ENCODE measurements around the gene GBA3.

GBA3 gene

GRCh38 chr4:22695917-22696316 lies 3.2 kb downstream of the GBA3 start:
- DNase-seq: no peak

GRCh38 chr4:22703912-22704311 lies 11.2 kb downstream of the GBA3 start:
- no peak for DNase-seq

DNA sequence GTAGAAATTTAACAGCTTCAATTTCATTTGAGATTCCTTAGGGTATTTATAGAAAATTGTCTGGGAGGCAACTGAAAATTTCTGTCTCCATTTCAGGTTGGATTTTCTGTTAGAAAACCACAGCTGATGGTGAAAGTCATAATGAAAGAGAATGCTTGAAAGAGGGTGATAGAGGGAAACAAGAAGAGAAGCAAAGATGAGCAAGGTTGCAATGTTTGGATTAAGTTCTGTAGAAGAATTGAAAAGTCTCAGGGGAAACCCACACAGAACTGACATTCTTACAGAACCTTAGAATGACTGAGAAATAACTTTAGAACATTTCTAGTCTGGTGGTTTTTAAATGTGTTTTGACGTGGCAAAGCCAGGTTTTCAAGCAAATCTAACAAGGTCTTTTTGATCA lies 14.7 kb downstream of the GBA3 start:
- no peak for DNase-seq

GRCh38 chr4:22708961-22709360 lies 16.2 kb downstream of the GBA3 start:
- DNase-seq: no peak

- no peak for DNase-seq
Observed at GRCh38 chr4:22712105-22712504, 19.4 kb downstream of the GBA3 start.

- no peak for DNase-seq
Observed at GRCh38 chr4:22712529-22712928, 19.8 kb downstream of the GBA3 start.

DNA sequence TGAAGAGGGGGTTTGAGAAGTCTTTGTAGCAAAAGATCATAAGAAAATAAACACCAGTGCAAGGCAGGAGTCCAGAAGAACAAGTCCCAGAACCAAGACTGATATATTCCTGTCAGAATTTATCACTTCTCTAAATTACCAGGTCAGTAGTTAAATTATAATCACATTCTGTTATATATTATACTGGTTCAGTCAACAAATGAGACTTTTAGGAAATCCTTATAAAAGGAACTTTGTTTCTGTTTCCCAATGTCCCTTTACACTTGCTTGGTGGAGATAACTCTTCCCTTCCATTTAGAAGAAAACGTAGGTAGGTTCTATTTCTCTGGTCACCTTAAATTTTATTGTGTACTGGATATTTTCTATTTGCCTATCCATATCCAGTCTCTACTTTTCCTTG lies 21.1 kb downstream of the GBA3 start:
- DNase-seq: no peak

GRCh38 chr4:22719218-22719617 lies 26.5 kb downstream of the GBA3 start:
- no peak for DNase-seq

DNA sequence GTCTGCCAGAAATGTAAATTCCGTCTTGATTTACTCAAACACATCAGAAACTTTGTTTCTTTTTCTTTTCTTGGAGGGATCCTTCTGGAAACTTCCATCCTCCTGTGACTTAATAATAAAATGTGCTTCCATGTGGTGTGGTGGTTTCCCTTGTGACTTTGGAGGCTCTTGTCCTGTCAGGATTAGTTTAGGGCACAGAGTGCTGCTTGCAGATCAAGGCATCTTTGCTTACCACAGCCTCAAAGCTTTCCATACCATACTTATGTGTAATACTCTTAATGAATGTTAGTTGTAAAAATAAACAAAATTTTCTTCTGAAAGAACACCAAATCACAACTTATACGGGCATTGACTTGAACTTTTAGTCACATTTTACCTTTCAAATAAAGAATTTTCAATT lies 27.4 kb downstream of the GBA3 start:
- DNase-seq: no peak

- no peak for DNase-seq
Observed at GRCh38 chr4:22721204-22721603, 28.5 kb downstream of the GBA3 start.

- no peak for DNase-seq
Observed at GRCh38 chr4:22730021-22730420, 37.3 kb downstream of the GBA3 start.

- no peak for DNase-seq
Observed at GRCh38 chr4:22733816-22734215, 41.1 kb downstream of the GBA3 start.

DNA sequence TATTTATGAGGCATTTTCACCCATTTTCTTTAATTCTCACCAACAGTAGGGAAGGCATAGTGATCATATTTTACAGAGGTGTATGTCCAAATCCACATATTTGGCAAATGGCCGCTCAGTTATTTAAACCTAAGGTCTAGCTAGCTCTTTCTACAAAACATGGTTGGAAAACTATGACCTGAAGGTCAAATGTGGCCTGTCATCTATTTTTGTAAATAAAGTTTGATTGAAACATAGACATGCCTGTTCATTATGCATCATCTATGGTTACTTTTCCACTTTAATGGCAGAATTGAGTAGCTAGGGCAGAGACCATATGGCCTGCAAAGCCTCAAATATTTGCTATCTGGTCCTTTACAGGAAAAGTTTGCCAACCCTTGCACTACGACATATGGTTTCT lies 44.2 kb downstream of the GBA3 start:
- DNase-seq: no peak

- no peak for DNase-seq
Observed at GRCh38 chr4:22739968-22740367, 47.2 kb downstream of the GBA3 start.

DNA sequence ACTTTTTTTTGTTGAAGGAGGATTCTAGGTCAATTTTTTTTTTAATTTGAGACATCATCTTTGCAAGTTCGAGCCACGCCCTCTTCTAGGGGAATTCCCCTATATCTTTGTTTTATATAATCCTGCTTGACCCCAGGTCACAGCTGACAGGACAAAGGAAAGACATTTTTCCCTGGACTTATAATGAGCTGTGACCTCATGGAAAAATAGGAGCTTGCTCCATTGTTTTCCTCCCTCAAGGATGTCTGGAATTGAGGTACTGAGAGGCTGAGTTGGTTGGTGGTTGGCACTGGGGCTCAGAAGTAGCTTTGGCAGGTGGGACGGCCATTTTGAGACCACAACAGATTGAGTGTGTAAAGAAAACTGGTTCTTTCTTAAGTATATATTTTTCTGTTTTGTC lies 49.0 kb downstream of the GBA3 start:
- DNase-seq: no peak

GRCh38 chr4:22743290-22743689 lies 50.6 kb downstream of the GBA3 start:
- no peak for DNase-seq

GRCh38 chr4:22744478-22745062 lies 51.8 kb downstream of the GBA3 start:
- DNase-seq: no peak

DNA sequence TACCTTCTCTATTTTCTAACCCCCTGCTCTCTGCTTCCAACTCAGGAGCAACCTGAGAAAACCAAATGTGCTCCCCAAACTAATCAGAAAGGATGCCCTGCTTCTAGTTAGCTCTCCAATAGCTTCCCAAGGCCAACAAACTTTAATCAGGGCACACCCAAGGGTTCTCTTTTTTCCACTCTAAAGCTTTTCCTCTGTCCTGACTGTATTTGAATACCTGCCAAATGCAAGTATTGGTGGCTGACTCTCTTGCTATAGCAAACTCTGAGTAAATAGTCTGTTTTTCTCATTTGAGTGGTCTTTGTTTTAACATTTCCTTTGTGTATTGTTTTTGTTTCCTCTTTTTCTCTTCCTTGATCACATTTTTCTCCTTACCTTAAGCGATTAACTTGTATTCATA lies 52.5 kb downstream of the GBA3 start:
- no peak for DNase-seq

- DNase-seq: no peak
Observed at GRCh38 chr4:22754116-22754515, 61.4 kb downstream of the GBA3 start.

- DNase-seq: no peak
Observed at GRCh38 chr4:22762548-22762947, 69.8 kb downstream of the GBA3 start.

DNA sequence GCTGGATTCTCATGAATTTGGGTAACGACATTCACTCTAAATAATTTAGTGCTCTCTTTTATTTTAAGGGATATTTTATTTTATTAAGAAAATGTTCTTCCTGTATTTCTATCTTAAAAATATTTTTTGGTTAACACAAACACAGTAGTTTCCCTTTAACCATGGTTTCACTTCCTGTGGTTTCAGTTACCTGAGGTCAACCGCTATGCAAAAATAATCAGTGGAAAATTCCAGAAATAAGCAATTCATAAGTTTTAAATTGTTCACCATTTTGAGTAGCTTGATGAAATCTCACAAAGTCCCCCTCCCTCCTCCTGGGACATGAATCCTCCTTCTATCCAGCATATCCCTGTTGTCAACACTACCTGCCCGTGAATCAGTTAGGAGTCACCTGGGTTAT lies 71.4 kb downstream of the GBA3 start:
- no peak for DNase-seq

GRCh38 chr4:22766068-22766467 lies 73.3 kb downstream of the GBA3 start:
- no peak for DNase-seq

- no peak for DNase-seq
Observed at GRCh38 chr4:22778547-22779163, 85.9 kb downstream of the GBA3 start.

GRCh38 chr4:22780317-22780716 lies 87.6 kb downstream of the GBA3 start:
- DNase-seq: no peak

DNA sequence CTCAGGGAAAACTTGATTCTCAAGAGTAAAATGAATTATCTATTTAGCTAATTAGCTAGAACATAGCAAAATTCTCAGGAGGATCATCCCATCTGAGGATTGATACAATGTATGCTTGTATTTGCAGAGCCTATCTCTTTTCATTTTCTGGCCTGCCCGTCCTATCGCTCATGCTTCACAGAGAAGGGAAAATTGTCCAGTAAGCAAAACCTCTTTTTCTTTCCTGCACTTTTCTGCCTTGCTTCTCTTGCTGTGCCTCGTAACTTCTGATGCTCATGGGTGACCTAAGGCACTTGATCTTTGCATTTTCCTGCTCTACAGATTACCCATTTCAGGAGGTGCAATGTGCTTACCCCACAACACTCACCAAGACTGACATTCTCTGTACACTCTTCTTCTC lies 88.1 kb downstream of the GBA3 start:
- DNase-seq: no peak
